Fibroblast of lung (primary cell): Measurements from ENCODE around the gene AATF. TPM values are rescaled to one million over a fixed set of nuclear protein-coding genes. Genes with fewer than 3 reads are reported as not detected.

Experiments used
- DNase-seq, 2 donors: peaks; one replicate each; pipeline versions ENCODE4 v3.0.0 to v3.0.0-alpha.2; 2010; ENCODE audit warnings: low read depth in 2 of 2
- H2AFZ ChIP-seq: 2 replicates; pipeline ENCODE4 v1.5.1; 2012; ENCODE audit warnings: low read length, control low read depth, inconsistent platforms
- H3K27ac ChIP-seq: 2 replicates; pipeline ENCODE4 v1.5.1; 2011; ENCODE audit warnings: low read length, control low read depth; ENCODE audit not compliant: insufficient read depth
- H3K27me3 ChIP-seq: 2 replicates; pipeline ENCODE4 v1.5.1; 2011; ENCODE audit warnings: mild to moderate bottlenecking, low read length; ENCODE audit not compliant: control insufficient read depth, insufficient read depth
- H3K36me3 ChIP-seq: 2 replicates; pipeline ENCODE4 v1.5.1; 2011; ENCODE audit warnings: low read length; ENCODE audit not compliant: control insufficient read depth, insufficient read depth
- H3K4me1 ChIP-seq: 2 replicates; pipeline ENCODE4 v1.5.1; 2011; ENCODE audit warnings: low read length; ENCODE audit not compliant: control insufficient read depth, insufficient read depth; ENCODE audit errors: extremely low read depth
- H3K4me2 ChIP-seq: 2 replicates; pipeline ENCODE4 v1.5.1; 2011; ENCODE audit warnings: low read length, control low read depth; ENCODE audit not compliant: insufficient read depth; ENCODE audit errors: extremely low read depth
- H3K4me3 ChIP-seq, 4 experiments: fragments of 200-600 bp in 1 of 4; sonication (generic) in 1 of 4; replicated peaks in 1 of 4; 2 replicates each; pipeline ENCODE4 v1.5.1; 2011 to 2016; ENCODE audit warnings: low read length in 4 of 4, low read depth in 3 of 4, mild to moderate bottlenecking in 3 of 4, control low read depth in 2 of 4, inconsistent platforms in 1 of 4, mixed read lengths in 1 of 4; ENCODE audit not compliant: insufficient read depth in 1 of 4; ENCODE audit errors: control extremely low read depth in 1 of 4
- H3K79me2 ChIP-seq: 2 replicates; pipeline ENCODE4 v1.5.1; 2012; ENCODE audit warnings: mild to moderate bottlenecking, low read length, inconsistent platforms; ENCODE audit not compliant: control insufficient read depth, insufficient read depth
- H3K9ac ChIP-seq: 2 replicates; pipeline ENCODE4 v1.5.1; 2011; ENCODE audit warnings: mild to moderate bottlenecking, low read length, control low read depth; ENCODE audit not compliant: insufficient read depth
- H3K9me3 ChIP-seq: 2 replicates; pipeline ENCODE4 v1.5.1; 2012; ENCODE audit warnings: low read depth, low read length; ENCODE audit not compliant: control insufficient read depth, insufficient read depth
- H4K20me1 ChIP-seq: 2 replicates; pipeline ENCODE4 v1.5.1; 2011; ENCODE audit warnings: low read length; ENCODE audit not compliant: control insufficient read depth, insufficient read depth; ENCODE audit errors: extremely low read depth
- CTCF ChIP-seq, 2 donors: IDR thresholded peaks in 1 of 2; conservative IDR thresholded peaks in 1 of 2; 1 replicate in 1 of 2; 2 replicates in 1 of 2; pipeline ENCODE4 v1.5.1; 2011 to 2012; ENCODE audit warnings: low read length in 2 of 2, control low read depth in 1 of 2, inconsistent platforms in 1 of 2, low read depth in 1 of 2, mild to moderate bottlenecking in 1 of 2
- EZH2 ChIP-seq: IDR thresholded peaks from 2 replicates; pipeline ENCODE4 v1.5.1; 2012; ENCODE audit warnings: low read length, control low read depth, mild to moderate bottlenecking; ENCODE audit errors: missing control alignments
- polyA plus RNA-seq, 2 donors: library from polyadenylated mRNA; depleted of rRNA in 1 of 2; stranded (reverse) in 1 of 2; unstranded in 1 of 2; fragments of >200 nt; gene quantifications; 2 replicates each; pipeline ENCODE4 v1.2.1, GENCODE V29; 2011 to 2012; ENCODE audit warnings: missing spikeins in 1 of 2
- total RNA-seq: library from RNA; depleted of rRNA; stranded (reverse); fragments of >200 nt; gene quantifications from 2 replicates; pipeline ENCODE4 v1.2.1, GENCODE V29; 2014

Gene AATF
- total and polyA plus RNA-seq, 2 donors (not counting 1 experiment from before 2014, with no cell fraction given), result 11.9 to 30.7 TPM

- H2AFZ ChIP-seq, result no peak overlapping the region
- H3K27me3 ChIP-seq, result no peaks in the 10 kb centered on the region
- no peaks in the 10 kb centered on the region for H3K79me2 ChIP-seq
- no peak overlapping the region for H3K4me3 ChIP-seq
- H3K4me2 ChIP-seq, result no peak overlapping the region
- TF ChIP-seq EZH2, result no peak
- no peak for TF ChIP-seq CTCF (conservative IDR thresholded peaks at IDR 0.05 in 1 of 2, IDR thresholded peaks at IDR 0.05 in 1 of 2; ENCODE audit: low read depth in 1 of 2, low read length in 2 of 2)
- peaks cover 3% of the 10 kb centered on the region for H3K4me1 ChIP-seq
- no peaks in the 10 kb centered on the region for H4K20me1 ChIP-seq
- no peaks in the 10 kb centered on the region for H3K9me3 ChIP-seq
- DNase-seq, result peak; percentile 11 to 58
- H3K9ac ChIP-seq, result no peak overlapping the region
- H3K27ac ChIP-seq, result no peak overlapping the region
- no peaks in the 10 kb centered on the region for H3K36me3 ChIP-seq
Measured at GRCh38 chr17:36978810-36979564, 30.2 kb downstream of the AATF start.

DNA sequence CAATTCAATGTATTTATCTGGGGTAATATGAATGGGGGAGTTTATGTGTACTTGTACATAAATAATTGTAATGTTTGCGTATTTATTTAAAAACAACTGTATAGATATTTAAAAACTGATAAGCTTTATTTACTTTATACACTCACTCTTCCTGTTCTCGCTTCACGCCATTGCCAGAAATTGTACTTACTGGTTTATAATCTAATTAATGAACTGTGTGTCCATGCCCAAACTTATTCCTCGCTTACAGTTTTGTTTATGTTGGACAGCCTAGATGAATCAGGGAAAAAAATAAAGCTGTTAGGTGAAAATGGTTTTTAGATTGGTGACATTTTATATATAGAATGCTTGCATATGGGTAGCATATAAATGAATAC, 30.8 kb downstream of the AATF start:
- H3K4me1 ChIP-seq, result peaks cover 3% of the 10 kb centered on the region
- no peak overlapping the region for H3K27ac ChIP-seq
- H3K9me3 ChIP-seq, result no peaks in the 10 kb centered on the region
- no peaks in the 10 kb centered on the region for H4K20me1 ChIP-seq
- no peak overlapping the region for H3K4me2 ChIP-seq
- no peak overlapping the region for H2AFZ ChIP-seq
- H3K9ac ChIP-seq, result no peak overlapping the region
- no peaks in the 10 kb centered on the region for H3K27me3 ChIP-seq
- peak; percentile 12 to 33 for DNase-seq
- H3K36me3 ChIP-seq, result no peaks in the 10 kb centered on the region
- H3K4me3 ChIP-seq, result no peak overlapping the region
- no peaks in the 10 kb centered on the region for H3K79me2 ChIP-seq
- TF ChIP-seq EZH2, result no peak
- TF ChIP-seq CTCF (conservative IDR thresholded peaks at IDR 0.05 in 1 of 2, IDR thresholded peaks at IDR 0.05 in 1 of 2; ENCODE audit: low read depth in 1 of 2, low read length in 2 of 2), result no peak

DNA sequence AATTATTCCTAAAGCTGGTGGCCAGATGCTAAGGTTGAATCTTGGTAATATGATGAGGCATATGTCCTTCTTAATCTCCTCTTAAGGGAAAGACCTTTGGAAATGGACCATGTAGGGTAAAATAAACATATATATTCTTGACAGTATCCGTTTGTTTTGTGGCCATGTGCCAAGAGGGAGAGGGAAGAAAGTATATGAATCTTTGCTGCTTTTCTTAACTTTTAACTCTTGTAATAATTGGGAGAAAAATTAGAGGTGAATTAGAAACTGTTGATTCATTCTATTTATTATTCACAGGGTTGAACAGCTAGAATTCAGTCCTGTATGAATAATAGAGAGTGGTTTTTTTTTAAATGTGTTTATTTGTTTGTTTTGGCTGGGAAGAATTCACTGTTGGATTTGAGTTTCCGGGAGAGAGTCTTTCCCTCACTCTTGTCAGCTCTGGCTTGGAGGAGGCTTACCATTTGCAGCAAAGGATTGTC, 31.6 kb downstream of the AATF start:
- TF ChIP-seq CTCF (conservative IDR thresholded peaks at IDR 0.05 in 1 of 2, IDR thresholded peaks at IDR 0.05 in 1 of 2; ENCODE audit: low read depth in 1 of 2, low read length in 2 of 2) (no peak), EZH2 (no peak)
- Histone ChIP-seq H2AFZ (no peak overlapping the region), H3K4me3 (no peak overlapping the region), H3K9me3 (no peaks in the 10 kb centered on the region), H3K4me1 (peaks cover 3% of the 10 kb centered on the region), H3K27ac (no peak overlapping the region), H4K20me1 (no peaks in the 10 kb centered on the region), H3K9ac (no peak overlapping the region), H3K27me3 (no peaks in the 10 kb centered on the region), H3K36me3 (no peaks in the 10 kb centered on the region), H3K4me2 (no peak overlapping the region), H3K79me2 (no peaks in the 10 kb centered on the region)
- peak; percentile 35 to 63 for DNase-seq
